ENCODE data around the gene ACTL6A.

- TF ChIP-seq POLR2AphosphoS5 (IDR thresholded peaks at IDR 0.05) (no peak), CTCF (IDR thresholded peaks at IDR 0.05) (no peak)
Measured at GRCh38 chr3:179603321-179603720, 40.6 kb downstream of the ACTL6A start.
